T-helper 17 cell (primary cell): ENCODE measurements around the gene OR2AT4. TPM values are rescaled to one million over a fixed set of nuclear protein-coding genes. Genes with fewer than 3 reads are reported as not detected.

Experiments used
- ATAC-seq: fragments of 150-1000 bp; cut with Tn5 transposase; 2 replicates; pipeline ENCODE4 v1.10.0; 2021; ENCODE audit warnings: mild to moderate bottlenecking, moderate library complexity
- DNase-seq, 3 donors: peaks; one replicate each; pipeline versions ENCODE4 v3.0.0 to v3.0.0-alpha.2; 2020 to 2021
- H3K9me3 ChIP-seq: one replicate; pipeline ENCODE4 v1.7.0; 2013; ENCODE audit warnings: low read length, mild to moderate bottlenecking; ENCODE audit not compliant: control insufficient read depth, poor library complexity, severe bottlenecking
- H3K27ac Mint-ChIP-seq: one replicate; pipeline ENCODE4 v1.8.0; 2022; ENCODE audit warnings: mild to moderate bottlenecking, moderate library complexity, mixed read lengths
- H3K27me3 Mint-ChIP-seq: one replicate; pipeline ENCODE4 v1.8.0; 2022; ENCODE audit warnings: mixed read lengths
- H3K36me3 Mint-ChIP-seq: one replicate; pipeline ENCODE4 v1.8.0; 2022; ENCODE audit warnings: low read depth, mixed read lengths
- H3K4me1 Mint-ChIP-seq: one replicate; pipeline ENCODE4 v1.8.0; 2022; ENCODE audit warnings: mild to moderate bottlenecking, mixed read lengths
- H3K4me3 Mint-ChIP-seq: one replicate; pipeline ENCODE4 v1.8.0; 2022; ENCODE audit warnings: mild to moderate bottlenecking, moderate library complexity, mixed read lengths
- total RNA-seq, 4 donors: library from RNA in 2 of 4; stranded (reverse) in 2 of 4; gene quantifications; one replicate each; pipeline ENCODE4 v1.2.3 and lab custom pipeline; 2022 to 2026

Gene OR2AT4
- total RNA-seq (not detected), total RNA-seq (lab: John Stamatoyannopoulos, UW) (0 reads per million in 2 donors)

DNA sequence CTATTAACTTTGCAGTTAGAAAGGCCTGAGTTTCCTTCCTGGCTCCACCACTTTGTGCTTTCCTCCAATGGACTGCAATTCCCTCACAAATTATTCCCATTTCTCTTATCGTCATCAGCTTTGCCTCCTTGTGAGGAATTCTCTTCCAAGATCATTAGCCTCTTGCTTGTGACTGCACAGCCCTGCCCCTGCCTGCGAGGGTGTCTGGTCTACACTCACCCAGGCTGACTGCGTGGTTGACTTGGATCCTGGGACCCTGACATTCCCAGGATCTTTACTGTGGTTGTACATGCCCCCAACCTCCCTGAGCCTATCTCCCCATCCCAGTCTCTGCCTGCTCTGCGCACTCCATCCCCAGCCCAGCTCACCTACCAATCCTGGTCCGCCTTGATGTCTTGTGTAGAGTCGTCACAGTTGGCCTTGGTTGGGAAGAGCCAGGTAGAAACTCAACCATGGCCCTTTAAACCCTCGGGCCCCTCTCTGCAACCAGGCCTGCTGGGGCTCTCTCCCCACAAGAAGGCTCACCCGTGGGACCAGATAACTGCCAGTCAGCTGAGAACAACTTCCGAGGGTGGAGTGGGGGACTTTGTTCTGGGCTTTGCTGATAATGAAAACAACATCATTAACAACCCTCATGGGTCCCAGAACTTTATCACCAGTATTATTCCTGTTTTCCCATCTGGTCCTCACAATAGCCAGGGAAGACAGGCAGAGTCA is at the start of gene OR2AT4:
TSS of gene OR2AT4 (minus strand) at position 421 of the 717 bp plus-strand sequence.
- H3K4me1 Mint-ChIP-seq, result peaks cover 6% of the 10 kb centered on the region
- no peak for ATAC-seq
- no peaks in the 10 kb centered on the region for H3K36me3 Mint-ChIP-seq
- no peak for DNase-seq
- H3K27ac Mint-ChIP-seq, result no peak within 1 kb of the TSS
- peaks cover 49% of the 10 kb centered on the region for H3K27me3 Mint-ChIP-seq
- no peak within 1 kb of the TSS for H3K4me3 Mint-ChIP-seq
- H3K9me3 ChIP-seq, result no peaks in the 10 kb centered on the region

DNA sequence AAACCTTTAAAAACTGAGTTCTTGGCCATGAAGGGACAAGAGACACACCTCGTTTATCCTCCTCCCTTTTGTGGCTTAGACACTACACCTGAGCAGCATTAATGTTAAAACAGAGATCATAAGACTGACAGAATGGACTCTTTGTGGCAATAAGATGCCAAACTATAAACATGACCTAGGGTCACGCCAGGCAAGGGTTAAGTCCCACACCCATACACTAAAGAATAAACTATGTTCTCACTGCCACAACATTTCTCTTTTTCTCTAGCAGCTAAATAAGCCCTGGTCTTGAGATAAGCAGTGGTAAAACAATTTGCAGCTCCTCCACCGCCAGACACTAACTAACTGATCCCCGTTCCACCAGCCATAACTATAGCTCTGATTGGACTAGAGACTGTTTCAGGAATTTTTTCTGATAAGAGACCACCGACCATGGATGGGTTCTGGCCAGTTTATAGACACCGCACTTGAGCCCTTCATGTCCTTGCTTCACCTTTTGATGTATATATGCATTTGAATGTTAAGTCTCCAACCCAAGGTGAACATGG is 49.4 kb upstream of the OR2AT4 start:
- no peak for DNase-seq
- no peaks in the 10 kb centered on the region for H3K9me3 ChIP-seq
- Mint-ChIP-seq H3K27ac (no peak overlapping the region), H3K4me3 (no peak overlapping the region), H3K27me3 (peaks cover 5% of the 10 kb centered on the region), H3K36me3 (no peaks in the 10 kb centered on the region), H3K4me1 (peaks cover 27% of the 10 kb centered on the region)
- no peak for ATAC-seq

DNA sequence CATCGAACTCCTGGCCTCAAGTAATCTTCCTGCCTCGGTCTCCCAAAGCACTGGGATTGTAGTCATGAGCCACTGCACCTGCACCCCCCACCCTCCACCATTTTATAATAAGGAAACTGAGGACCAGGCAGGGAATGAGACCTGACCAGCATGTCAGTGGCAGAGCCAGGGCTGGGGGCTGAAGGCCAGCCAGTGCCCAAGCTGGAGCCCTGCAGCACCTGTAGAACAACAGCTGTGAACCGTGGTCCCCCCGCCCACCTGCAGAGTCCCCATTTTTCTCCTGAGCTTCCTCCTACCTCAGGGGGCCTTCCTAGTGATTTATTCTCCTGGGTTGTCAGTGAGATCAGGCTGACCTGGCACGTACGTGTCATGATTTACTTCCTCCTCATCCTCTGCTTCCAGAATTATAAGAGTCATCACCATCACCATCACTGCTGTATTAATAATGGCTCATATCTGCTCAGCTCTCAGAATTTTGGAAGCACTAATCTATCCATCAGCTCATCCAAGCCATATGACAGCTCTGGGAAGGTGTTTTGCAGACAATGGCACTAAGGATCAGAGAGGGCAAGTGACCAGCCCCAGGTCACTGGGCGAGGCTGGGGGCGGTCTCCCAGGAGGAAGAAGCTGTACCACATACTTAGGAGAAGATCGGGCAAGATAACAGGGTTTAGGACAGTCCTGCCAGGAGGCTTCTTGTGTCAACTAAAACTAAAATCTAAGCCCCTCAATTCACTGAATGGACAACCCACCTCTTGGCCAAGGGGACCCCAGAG is 48.7 kb upstream of the OR2AT4 start:
- no peaks in the 10 kb centered on the region for H3K9me3 ChIP-seq
- Mint-ChIP-seq H3K36me3 (no peaks in the 10 kb centered on the region), H3K4me3 (no peak overlapping the region), H3K27ac (no peak overlapping the region), H3K27me3 (no peaks in the 10 kb centered on the region), H3K4me1 (peaks cover 31% of the 10 kb centered on the region)
- DNase-seq (no peak), ATAC-seq (no peak)

DNA sequence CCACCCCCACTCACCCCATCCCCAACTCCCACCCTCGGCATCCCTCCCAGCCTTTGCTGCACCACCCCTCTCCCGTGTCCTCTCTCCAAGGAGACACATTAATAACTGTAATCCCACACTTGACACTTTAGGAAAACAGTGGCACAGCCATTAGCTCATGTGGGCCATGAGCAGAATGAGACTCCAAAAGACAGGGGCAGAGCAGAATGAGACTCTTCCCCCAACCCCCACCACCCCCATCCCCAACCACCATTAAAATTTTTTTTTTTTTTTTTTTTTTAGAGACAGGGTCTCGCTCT is 48.0 kb upstream of the OR2AT4 start:
- H3K27ac Mint-ChIP-seq, result peak overlapping the region; percentile 74
- peaks cover 31% of the 10 kb centered on the region for H3K4me1 Mint-ChIP-seq
- H3K36me3 Mint-ChIP-seq, result no peaks in the 10 kb centered on the region
- ATAC-seq, result no peak
- no peak for DNase-seq
- no peak overlapping the region for H3K4me3 Mint-ChIP-seq
- H3K27me3 Mint-ChIP-seq, result no peaks in the 10 kb centered on the region
- H3K9me3 ChIP-seq, result no peaks in the 10 kb centered on the region

DNA sequence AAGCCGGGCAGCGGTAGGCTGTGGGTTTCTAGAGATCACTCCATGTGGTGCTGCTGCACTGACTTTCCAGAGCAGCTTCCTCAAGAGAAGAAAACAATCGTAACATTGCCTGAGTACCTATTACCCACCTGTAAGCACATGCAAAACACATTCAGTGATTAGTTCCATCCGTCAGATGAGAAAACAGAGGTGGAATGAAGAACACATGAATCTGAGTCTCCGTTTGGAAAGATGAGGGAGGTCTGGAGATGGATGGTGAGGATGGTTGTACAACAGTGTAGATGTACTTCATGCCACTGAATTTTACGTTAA is 46.7 kb upstream of the OR2AT4 start:
- H3K4me3 Mint-ChIP-seq, result peak overlapping the region; percentile 84
- ATAC-seq, result no peak
- peak overlapping the region; percentile 74 for H3K27ac Mint-ChIP-seq
- no peak for DNase-seq
- no peaks in the 10 kb centered on the region for H3K36me3 Mint-ChIP-seq
- peaks cover 5% of the 10 kb centered on the region for H3K27me3 Mint-ChIP-seq
- H3K9me3 ChIP-seq, result no peaks in the 10 kb centered on the region
- peaks cover 34% of the 10 kb centered on the region for H3K4me1 Mint-ChIP-seq

DNA sequence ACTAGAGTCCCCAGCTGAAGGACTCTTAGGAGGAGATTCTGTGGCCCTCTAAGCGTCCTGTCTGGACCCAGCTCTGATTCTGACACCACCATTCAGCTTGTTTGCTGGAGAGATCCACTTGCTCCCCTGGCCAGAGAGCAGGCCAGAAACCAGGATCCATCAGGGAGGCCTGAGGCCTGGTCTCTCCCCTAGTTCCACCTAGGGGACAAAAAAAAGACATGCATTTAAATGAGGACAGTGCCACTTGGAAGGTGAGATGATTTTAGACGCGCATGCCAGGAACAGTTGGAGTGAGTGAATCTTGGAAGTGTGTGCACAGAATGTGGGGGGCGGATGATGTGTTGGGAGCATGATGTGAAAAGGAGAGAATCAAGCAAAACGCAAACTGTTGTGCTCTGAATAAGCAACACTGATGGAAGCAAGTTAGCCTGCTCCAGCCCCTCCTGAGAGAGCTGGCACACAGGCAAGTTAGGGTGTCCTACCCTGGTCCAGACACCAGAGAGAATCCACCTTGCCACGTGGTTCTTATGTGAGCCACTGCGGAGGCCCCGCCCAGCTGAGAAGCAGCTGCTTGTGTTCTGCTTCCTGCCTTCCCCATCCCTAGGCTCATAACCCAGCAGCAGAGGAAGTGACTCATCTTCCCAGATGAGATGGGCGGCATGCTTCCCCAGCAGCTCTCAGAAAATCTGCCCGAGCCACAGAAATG is 46.2 kb upstream of the OR2AT4 start:
- no peaks in the 10 kb centered on the region for H3K9me3 ChIP-seq
- peaks cover 38% of the 10 kb centered on the region for H3K4me1 Mint-ChIP-seq
- peak overlapping the region; percentile 84 for H3K4me3 Mint-ChIP-seq
- H3K27me3 Mint-ChIP-seq, result peaks cover 10% of the 10 kb centered on the region
- DNase-seq (peak; percentile 26 to 42 (median 30)), ATAC-seq (peak; percentile 89)
- peak overlapping the region; percentile 74 for H3K27ac Mint-ChIP-seq
- no peaks in the 10 kb centered on the region for H3K36me3 Mint-ChIP-seq

DNA sequence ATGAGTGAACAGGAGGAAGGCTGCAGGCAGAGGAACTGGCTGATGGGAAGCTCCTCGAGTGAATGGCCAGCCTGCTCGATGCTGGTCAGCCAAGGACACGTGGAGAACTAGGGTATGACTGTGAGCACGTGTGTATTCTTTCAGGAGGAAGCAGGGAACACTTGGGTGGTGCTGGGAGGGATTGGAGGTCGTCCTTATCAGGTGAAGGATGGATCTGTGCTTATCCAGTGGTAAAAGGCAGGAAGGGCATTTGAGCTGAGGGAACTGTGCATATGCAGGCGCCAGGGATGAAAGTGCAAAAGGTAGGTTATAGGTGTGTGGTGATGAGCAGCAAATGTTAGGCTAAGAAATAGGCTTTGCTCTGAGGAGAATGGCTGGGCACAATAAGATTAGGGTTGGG is 44.5 kb upstream of the OR2AT4 start:
- peaks cover 38% of the 10 kb centered on the region for H3K4me1 Mint-ChIP-seq
- peaks cover 27% of the 10 kb centered on the region for H3K27me3 Mint-ChIP-seq
- no peak for ATAC-seq
- no peaks in the 10 kb centered on the region for H3K36me3 Mint-ChIP-seq
- H3K9me3 ChIP-seq, result no peaks in the 10 kb centered on the region
- H3K27ac Mint-ChIP-seq, result no peak overlapping the region
- no peak for DNase-seq
- H3K4me3 Mint-ChIP-seq, result no peak overlapping the region

DNA sequence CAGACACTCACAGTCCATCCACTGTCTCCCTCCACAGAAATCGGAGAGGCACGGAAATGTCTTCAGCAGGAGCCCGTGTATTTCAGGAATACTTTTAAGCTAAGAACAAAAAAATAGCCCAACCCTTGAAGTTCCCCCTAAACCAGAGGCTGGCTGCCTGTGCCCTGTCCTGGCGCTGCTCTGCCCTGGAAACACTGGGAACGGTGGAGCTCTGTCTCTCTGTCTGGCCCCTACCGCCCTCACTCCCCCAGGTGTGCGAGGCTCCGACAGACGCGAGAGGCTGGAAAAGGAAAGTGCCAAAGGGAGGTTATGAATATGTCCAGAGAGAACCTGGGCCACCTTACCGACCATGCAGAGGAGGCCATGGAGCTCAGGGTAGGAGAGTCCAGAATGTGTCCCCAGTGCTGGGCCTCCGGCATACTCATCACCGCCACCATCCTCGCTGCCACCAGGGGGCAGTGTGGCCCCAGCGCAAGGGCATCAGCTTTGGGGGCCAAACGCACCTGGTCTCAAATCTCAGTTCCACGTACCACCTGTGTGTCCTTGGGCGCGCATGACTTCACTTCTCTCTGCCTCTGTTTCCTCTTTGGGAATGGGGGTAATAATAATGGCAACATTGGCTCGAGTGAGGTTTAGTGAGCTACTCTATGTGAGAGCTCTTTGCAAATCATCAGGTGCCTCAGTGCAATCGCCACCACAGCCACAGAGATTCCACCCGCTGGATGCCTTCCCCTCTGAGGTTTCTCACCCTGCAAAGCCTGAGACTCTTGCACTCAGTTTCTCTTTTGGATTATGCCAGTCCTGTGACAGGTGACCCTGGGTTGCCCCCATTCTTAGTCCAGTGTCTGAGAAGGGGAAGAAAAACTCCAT is 43.8 kb upstream of the OR2AT4 start:
- peak; percentile 67 for ATAC-seq
- Mint-ChIP-seq H3K27ac (no peak overlapping the region), H3K4me3 (no peak overlapping the region), H3K27me3 (peaks cover 34% of the 10 kb centered on the region), H3K4me1 (peaks cover 40% of the 10 kb centered on the region), H3K36me3 (no peaks in the 10 kb centered on the region)
- peak; percentile 56 to 74 (median 68) for DNase-seq
- no peaks in the 10 kb centered on the region for H3K9me3 ChIP-seq

DNA sequence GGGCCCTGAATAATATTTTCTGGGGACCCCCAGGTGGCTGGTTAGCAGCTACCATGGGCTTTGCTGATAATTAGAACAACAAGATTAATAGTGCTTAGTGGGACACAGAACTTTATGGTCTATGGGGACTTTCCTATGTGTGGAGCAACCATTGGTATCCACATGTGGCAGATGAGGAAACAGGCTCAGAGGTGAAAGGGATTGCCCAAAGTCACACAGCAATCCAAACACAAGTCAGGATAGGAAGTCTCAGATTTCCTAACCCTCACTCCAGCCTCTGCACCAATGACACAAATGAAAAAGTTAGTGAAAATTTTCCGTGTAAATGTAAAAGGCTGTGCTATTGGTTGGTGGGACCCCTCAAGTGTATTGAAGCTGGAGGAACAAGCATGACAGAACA is 39.0 kb upstream of the OR2AT4 start:
- Mint-ChIP-seq H3K27ac (no peak overlapping the region), H3K27me3 (peaks cover 61% of the 10 kb centered on the region), H3K36me3 (peaks cover 2% of the 10 kb centered on the region), H3K4me1 (peaks cover 18% of the 10 kb centered on the region), H3K4me3 (no peak overlapping the region)
- no peaks in the 10 kb centered on the region for H3K9me3 ChIP-seq
- ATAC-seq (no peak), DNase-seq (no peak)

DNA sequence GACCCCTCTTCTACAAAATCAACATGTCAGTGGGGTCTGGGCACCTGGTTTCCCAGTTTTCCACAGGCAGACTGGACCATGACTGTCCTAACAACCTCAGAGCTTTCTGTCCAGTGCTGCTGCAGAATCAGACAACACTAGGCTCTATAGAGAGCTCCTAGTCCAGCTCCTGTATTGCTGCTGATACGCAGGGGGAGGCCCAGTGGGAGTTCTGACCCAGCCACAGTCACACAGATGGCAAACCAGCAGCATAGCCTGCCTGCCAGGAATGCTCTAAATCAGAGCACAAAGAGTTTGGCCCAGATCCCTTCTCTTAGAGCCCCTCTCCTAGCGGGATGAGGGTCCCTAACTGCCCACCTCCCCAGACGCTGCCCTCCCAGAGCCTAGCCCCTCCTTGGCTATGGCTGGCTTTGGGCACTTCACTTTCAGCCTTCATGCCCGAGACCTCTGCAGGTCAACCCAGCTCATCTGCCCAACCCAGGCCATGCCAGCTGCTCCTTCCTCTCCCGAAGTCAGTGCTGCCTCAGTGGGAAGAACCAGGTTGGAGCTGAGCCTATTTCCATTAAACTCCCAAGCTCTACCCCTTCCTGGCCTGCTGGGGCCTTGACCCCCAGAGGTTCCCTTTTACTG is 38.5 kb upstream of the OR2AT4 start:
- ATAC-seq (no peak), DNase-seq (no peak)
- Mint-ChIP-seq H3K4me1 (peaks cover 16% of the 10 kb centered on the region), H3K27ac (no peak overlapping the region), H3K36me3 (peaks cover 2% of the 10 kb centered on the region), H3K27me3 (peaks cover 63% of the 10 kb centered on the region), H3K4me3 (no peak overlapping the region)
- no peaks in the 10 kb centered on the region for H3K9me3 ChIP-seq

DNA sequence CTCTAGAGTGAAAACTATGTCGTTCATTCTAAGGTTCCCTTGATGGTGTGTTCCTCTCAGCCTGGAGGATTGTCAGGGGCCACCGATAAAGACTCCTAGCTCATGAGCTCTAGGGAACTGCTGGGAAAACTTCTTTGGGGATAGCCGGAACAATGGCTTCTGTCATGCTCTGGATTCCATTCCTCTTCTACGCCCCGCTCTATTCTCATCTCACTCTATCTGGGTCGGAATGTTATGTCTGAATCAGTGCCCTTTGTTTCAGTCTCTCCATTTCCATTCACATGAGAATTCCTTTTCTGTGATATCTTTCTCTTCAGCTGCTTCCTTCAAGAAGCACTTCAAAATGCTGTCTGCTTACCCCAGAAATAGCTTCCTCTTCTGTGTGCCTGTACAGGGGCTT is 37.3 kb upstream of the OR2AT4 start:
- Mint-ChIP-seq H3K27ac (no peak overlapping the region), H3K36me3 (peaks cover 2% of the 10 kb centered on the region), H3K27me3 (peaks cover 59% of the 10 kb centered on the region), H3K4me3 (no peak overlapping the region), H3K4me1 (peaks cover 13% of the 10 kb centered on the region)
- ATAC-seq (no peak), DNase-seq (no peak)
- no peaks in the 10 kb centered on the region for H3K9me3 ChIP-seq

DNA sequence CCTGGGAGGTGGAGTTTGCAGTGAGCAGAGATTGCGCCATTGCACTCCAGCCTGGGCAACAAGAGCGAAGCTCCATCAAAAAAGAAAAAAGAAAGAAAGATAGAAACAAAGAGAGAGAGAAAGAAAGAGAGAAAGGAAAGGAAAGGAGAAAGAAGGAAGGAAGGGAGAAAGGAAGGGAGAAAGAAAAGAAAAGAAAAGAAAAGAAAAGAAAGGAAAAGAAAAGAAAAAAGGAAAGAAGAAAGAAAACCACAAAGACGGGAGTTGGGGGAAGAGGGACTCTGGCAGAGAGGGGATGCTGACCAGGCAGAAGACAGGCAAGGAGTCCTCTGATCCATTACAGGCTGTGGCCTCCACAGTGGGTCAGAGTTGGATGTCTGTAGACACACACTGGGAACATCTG is 35.4 kb upstream of the OR2AT4 start:
- Mint-ChIP-seq H3K4me1 (peaks cover 9% of the 10 kb centered on the region), H3K27me3 (peaks cover 51% of the 10 kb centered on the region), H3K36me3 (peaks cover 2% of the 10 kb centered on the region), H3K27ac (no peak overlapping the region), H3K4me3 (no peak overlapping the region)
- H3K9me3 ChIP-seq, result no peaks in the 10 kb centered on the region
- ATAC-seq (no peak), DNase-seq (no peak)
